ENCODE measurements around the gene SLC47A2.

DNA sequence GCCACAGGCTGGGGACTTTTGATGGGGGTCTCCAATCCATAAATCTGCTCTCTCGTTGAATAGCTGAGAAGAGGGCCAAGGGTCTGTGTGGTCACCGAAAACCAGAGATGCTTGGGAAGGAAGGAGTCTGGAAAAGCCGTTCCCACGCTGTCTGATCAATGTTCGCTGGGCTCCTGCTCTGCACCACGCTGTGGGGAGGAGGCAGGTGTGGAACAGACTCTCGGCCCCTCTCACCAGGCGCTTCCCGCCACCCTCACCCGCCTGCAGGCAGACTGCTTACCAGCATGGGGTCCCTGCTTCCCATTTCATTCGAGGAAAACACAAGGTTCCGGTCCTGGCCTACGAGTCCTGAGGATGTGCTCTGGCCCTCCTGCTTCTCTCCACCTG, 32.4 kb upstream of the SLC47A2 start:
- TF ChIP-seq, protein P1, sequence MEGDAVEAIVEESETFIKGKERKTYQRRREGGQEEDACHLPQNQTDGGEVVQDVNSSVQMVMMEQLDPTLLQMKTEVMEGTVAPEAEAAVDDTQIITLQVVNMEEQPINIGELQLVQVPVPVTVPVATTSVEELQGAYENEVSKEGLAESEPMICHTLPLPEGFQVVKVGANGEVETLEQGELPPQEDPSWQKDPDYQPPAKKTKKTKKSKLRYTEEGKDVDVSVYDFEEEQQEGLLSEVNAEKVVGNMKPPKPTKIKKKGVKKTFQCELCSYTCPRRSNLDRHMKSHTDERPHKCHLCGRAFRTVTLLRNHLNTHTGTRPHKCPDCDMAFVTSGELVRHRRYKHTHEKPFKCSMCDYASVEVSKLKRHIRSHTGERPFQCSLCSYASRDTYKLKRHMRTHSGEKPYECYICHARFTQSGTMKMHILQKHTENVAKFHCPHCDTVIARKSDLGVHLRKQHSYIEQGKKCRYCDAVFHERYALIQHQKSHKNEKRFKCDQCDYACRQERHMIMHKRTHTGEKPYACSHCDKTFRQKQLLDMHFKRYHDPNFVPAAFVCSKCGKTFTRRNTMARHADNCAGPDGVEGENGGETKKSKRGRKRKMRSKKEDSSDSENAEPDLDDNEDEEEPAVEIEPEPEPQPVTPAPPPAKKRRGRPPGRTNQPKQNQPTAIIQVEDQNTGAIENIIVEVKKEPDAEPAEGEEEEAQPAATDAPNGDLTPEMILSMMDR (IDR thresholded peaks at IDR 0.05) = no peak
- TF ChIP-seq, protein P2, sequence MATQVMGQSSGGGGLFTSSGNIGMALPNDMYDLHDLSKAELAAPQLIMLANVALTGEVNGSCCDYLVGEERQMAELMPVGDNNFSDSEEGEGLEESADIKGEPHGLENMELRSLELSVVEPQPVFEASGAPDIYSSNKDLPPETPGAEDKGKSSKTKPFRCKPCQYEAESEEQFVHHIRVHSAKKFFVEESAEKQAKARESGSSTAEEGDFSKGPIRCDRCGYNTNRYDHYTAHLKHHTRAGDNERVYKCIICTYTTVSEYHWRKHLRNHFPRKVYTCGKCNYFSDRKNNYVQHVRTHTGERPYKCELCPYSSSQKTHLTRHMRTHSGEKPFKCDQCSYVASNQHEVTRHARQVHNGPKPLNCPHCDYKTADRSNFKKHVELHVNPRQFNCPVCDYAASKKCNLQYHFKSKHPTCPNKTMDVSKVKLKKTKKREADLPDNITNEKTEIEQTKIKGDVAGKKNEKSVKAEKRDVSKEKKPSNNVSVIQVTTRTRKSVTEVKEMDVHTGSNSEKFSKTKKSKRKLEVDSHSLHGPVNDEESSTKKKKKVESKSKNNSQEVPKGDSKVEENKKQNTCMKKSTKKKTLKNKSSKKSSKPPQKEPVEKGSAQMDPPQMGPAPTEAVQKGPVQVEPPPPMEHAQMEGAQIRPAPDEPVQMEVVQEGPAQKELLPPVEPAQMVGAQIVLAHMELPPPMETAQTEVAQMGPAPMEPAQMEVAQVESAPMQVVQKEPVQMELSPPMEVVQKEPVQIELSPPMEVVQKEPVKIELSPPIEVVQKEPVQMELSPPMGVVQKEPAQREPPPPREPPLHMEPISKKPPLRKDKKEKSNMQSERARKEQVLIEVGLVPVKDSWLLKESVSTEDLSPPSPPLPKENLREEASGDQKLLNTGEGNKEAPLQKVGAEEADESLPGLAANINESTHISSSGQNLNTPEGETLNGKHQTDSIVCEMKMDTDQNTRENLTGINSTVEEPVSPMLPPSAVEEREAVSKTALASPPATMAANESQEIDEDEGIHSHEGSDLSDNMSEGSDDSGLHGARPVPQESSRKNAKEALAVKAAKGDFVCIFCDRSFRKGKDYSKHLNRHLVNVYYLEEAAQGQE (IDR thresholded peaks at IDR 0.05; ENCODE audit: insufficient read depth in 1 of 2, low read depth in 2 of 2, low read length in 1 of 2) = no peak
- TF ChIP-seq POLR2AphosphoS5 (IDR thresholded peaks at IDR 0.05; ENCODE audit: low read depth, low read length) = no peak
